GM23248 (cell line): ENCODE results near the gene R3HDM4. TPM values are rescaled to one million over a fixed set of nuclear protein-coding genes. Genes with fewer than 3 reads are reported as not detected.
"Not testable (repeated sequence)": the region's sequence is repeated elsewhere in the genome, so short reads cannot be mapped to it uniquely, and the experiment has no call there.

Experiments
- DNase-seq: peaks from one replicate; pipeline ENCODE4 v3.0.0-alpha.2; 2015
- H2AFZ ChIP-seq: fragments of 200-600 bp; sonication (generic); 2 replicates; pipeline ENCODE4 v1.6.1; 2016; ENCODE audit warnings: antibody characterized with exemption
- H3F3A ChIP-seq: fragments of 200-600 bp; sonication (generic); 2 replicates; pipeline ENCODE4 v1.6.1; 2016; ENCODE audit warnings: mild to moderate bottlenecking, antibody characterized with exemption, mixed run types; ENCODE audit not compliant: insufficient read depth
- H3K27ac ChIP-seq: fragments of 200-600 bp; sonication (generic); 2 replicates; pipeline ENCODE4 v1.5.1; 2016; ENCODE audit warnings: mild to moderate bottlenecking
- H3K27me3 ChIP-seq: fragments of 200-600 bp; sonication (generic); replicated peaks from 2 replicates; pipeline ENCODE4 v1.6.1; 2016; ENCODE audit warnings: mild to moderate bottlenecking; ENCODE audit not compliant: insufficient read depth
- H3K36me3 ChIP-seq: fragments of 200-600 bp; sonication (generic); 2 replicates; pipeline ENCODE4 v1.6.1; 2016; ENCODE audit warnings: low read depth, mild to moderate bottlenecking
- H3K4me1 ChIP-seq: fragments of 200-600 bp; sonication (generic); 2 replicates; pipeline ENCODE4 v1.6.1; 2016; ENCODE audit warnings: mild to moderate bottlenecking; ENCODE audit not compliant: insufficient read depth
- H3K4me2 ChIP-seq: fragments of 200-600 bp; sonication (generic); one replicate; pipeline ENCODE4 v1.6.1; 2016; ENCODE audit warnings: mild to moderate bottlenecking; ENCODE audit not compliant: unreplicated experiment
- H3K4me3 ChIP-seq: fragments of 200-600 bp; sonication (generic); 2 replicates; pipeline ENCODE4 v1.5.1; 2016; ENCODE audit warnings: mild to moderate bottlenecking
- H3K79me2 ChIP-seq: fragments of 200-600 bp; sonication (generic); 2 replicates; pipeline ENCODE4 v1.6.1; 2016; ENCODE audit warnings: mild to moderate bottlenecking; ENCODE audit not compliant: insufficient read depth
- H3K9ac ChIP-seq: fragments of 200-600 bp; sonication (generic); 2 replicates; pipeline ENCODE4 v1.6.1; 2016; ENCODE audit warnings: mild to moderate bottlenecking
- H3K9me2 ChIP-seq: fragments of 200-600 bp; sonication (generic); 2 replicates; pipeline ENCODE4 v1.6.1; 2016; ENCODE audit warnings: mixed run types, mild to moderate bottlenecking, moderate library complexity; ENCODE audit not compliant: insufficient read depth
- H3K9me3 ChIP-seq: fragments of 200-600 bp; sonication (generic); one replicate; pipeline ENCODE4 v1.6.1; 2017; ENCODE audit warnings: low read depth
- H4K20me1 ChIP-seq: fragments of 200-600 bp; sonication (generic); 2 replicates; pipeline ENCODE4 v1.6.0; 2016; ENCODE audit not compliant: insufficient read depth
- EZH2 ChIP-seq: fragments of 200-600 bp; sonication (generic); IDR thresholded peaks from 2 replicates; pipeline ENCODE4 v1.6.1; 2018; ENCODE audit warnings: antibody characterized with exemption, mild to moderate bottlenecking; ENCODE audit not compliant: insufficient read depth, poor library complexity, severe bottlenecking
- EZH2phosphoT487 ChIP-seq: fragments of 200-600 bp; sonication (generic); IDR thresholded peaks from 2 replicates; pipeline ENCODE4 v1.6.1; 2018; ENCODE audit warnings: antibody characterized with exemption, moderate library complexity, mild to moderate bottlenecking, low read depth; ENCODE audit not compliant: insufficient read depth
- WGBS, 2 experiments: methylation state at CpG; one replicate each; pipeline ENCODE4 v1.1.6; 2015 to 2017; ENCODE audit warnings: low lambda C conversion rate in 2 of 2, low coverage in 1 of 2; ENCODE audit errors: missing lambda C conversion rate in 2 of 2; 5-methylcytosine and 5-hydroxymethylcytosine counted together
- in situ Hi-C: fragments of 300-500 bp; cut with MboI; formaldehyde crosslinking; loops from 2 replicates; pipeline ENCODE4 v1.15.0; 2020
- polyA plus RNA-seq: library from polyadenylated mRNA; unstranded; fragments of >200 nt; fragmentation: Nextera tagmentation; extraction: Ambion mirVana; gene quantifications from 2 replicates; pipeline ENCODE4 v1.2.1, GENCODE V29; 2016
- total RNA-seq: library from RNA; depleted of rRNA; stranded (reverse); fragments of >200 nt; shearing (Covaris generic); gene quantifications from 2 replicates; pipeline ENCODE4 v1.2.3, GENCODE V29; 2014

The R3HDM4 gene
- total and polyA plus RNA-seq, 2 experiments from 2014 or later: 50.9 to 52.7 TPM

- Histone ChIP-seq H3K27me3 (no peaks in the 10 kb centered on the region), H3K9me3 (no peaks in the 10 kb centered on the region), H3K4me3 (no peak overlapping the region), H3K4me2 (no peak overlapping the region), H3K36me3 (no peaks in the 10 kb centered on the region), H4K20me1 (no peaks in the 10 kb centered on the region), H3K9ac (no peak overlapping the region), H3K9me2 (no peaks in the 10 kb centered on the region), H2AFZ (no peak overlapping the region), H3F3A (no peaks in the 10 kb centered on the region), H3K79me2 (no peaks in the 10 kb centered on the region), H3K27ac (no peak overlapping the region), H3K4me1 (no peaks in the 10 kb centered on the region)
- no peak for DNase-seq
- in situ Hi-C loops: no loop called here
- 87 to 92% methylated on average over 26 to 29 of the region's 37 CpGs for WGBS, 2 experiments
- no peak for TF ChIP-seq EZH2phosphoT487
- TF ChIP-seq EZH2: no peak
Observed at GRCh38 chr19:879711-880438, 33.1 kb downstream of the R3HDM4 start.

GRCh38 chr19:878751-879561 is 34.1 kb downstream of the R3HDM4 start:
- H3K9me3 ChIP-seq, DNase-seq, H3K4me3 ChIP-seq, H3K27me3 ChIP-seq, H3K9me2 ChIP-seq, H3K4me1 ChIP-seq, H3K9ac ChIP-seq, H3K36me3 ChIP-seq, H4K20me1 ChIP-seq, H2AFZ ChIP-seq, in situ Hi-C loops, H3K79me2 ChIP-seq, H3K4me2 ChIP-seq, H3K27ac ChIP-seq, H3F3A ChIP-seq: not testable (repeated sequence)
- WGBS, 2 experiments: 91 to 92% methylated on average over 11 to 24 of the region's 24 CpGs

- H3K9me2 ChIP-seq, H3K4me1 ChIP-seq, H4K20me1 ChIP-seq, in situ Hi-C loops, H3K27ac ChIP-seq, H3K79me2 ChIP-seq, H3K4me3 ChIP-seq, DNase-seq, H3K27me3 ChIP-seq, H2AFZ ChIP-seq, H3K36me3 ChIP-seq, H3K4me2 ChIP-seq, H3K9ac ChIP-seq, H3K9me3 ChIP-seq, H3F3A ChIP-seq: not testable (repeated sequence)
- WGBS, 2 experiments: 87 to 95% methylated on average over 3 to 23 of the region's 23 CpGs
Observed at GRCh38 chr19:877992-878660, 34.9 kb downstream of the R3HDM4 start.

- Histone ChIP-seq H3K4me1 (no peaks in the 10 kb centered on the region), H3K36me3 (no peaks in the 10 kb centered on the region), H4K20me1 (no peaks in the 10 kb centered on the region), H3F3A (no peaks in the 10 kb centered on the region), H3K27ac (no peak overlapping the region), H3K9ac (no peak overlapping the region), H3K4me3 (no peak overlapping the region), H3K79me2 (no peaks in the 10 kb centered on the region), H3K9me2 (no peaks in the 10 kb centered on the region), H3K4me2 (no peak overlapping the region), H3K27me3 (no peaks in the 10 kb centered on the region), H2AFZ (no peak overlapping the region), H3K9me3 (no peaks in the 10 kb centered on the region)
- DNase-seq: no peak
- in situ Hi-C loops: no loop called here
- WGBS, 2 experiments: 94 to 97% methylated on average over 23 to 28 of the region's 29 CpGs
- no peak for TF ChIP-seq EZH2phosphoT487
- TF ChIP-seq EZH2: no peak
Observed at GRCh38 chr19:876780-877314, 36.2 kb downstream of the R3HDM4 start.
